PC-3 (cell line): Measurements from ENCODE around the gene AKAP6.

Experiments
- EZH2 ChIP-seq: fragments of 300-600 bp; sonication (generic); IDR thresholded peaks from one replicate; pipeline ENCODE4 v1.6.1; 2017; ENCODE audit warnings: antibody characterized with exemption, mild to moderate bottlenecking, low read length; ENCODE audit not compliant: unreplicated experiment
- EZH2phosphoT487 ChIP-seq: fragments of 300-600 bp; sonication (generic); IDR thresholded peaks from 2 replicates; pipeline ENCODE4 v1.6.1; 2018; ENCODE audit warnings: mild to moderate bottlenecking, antibody characterized with exemption, low read length, borderline replicate concordance
- TF ChIP-seq, protein P1 (sequence below): fragments of 300-600 bp; sonication (generic); conservative IDR thresholded peaks from 2 replicates; pipeline ENCODE4 v1.5.1; 2017; ENCODE audit warnings: antibody characterized with exemption, low read depth, mild to moderate bottlenecking, low read length

DNA sequence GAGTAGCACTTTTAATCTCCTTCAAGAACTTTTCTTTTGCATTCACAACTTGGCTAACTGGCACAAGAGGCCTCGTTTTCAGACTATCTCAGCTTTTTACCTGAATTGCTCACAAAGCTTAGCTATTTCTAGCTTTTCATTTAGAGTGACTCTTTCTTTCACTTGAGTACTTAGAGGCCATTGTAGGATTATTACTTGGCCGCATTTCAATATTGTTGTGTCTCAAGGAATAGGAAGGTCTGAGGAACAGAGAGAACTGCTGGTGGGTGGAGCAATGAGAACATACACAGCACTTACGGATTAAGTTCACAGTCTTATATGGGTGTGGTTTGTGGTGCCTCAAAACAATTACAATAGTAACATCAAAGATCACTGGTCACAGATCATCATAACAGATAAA is 384.8 kb downstream of the AKAP6 start:
- TF ChIP-seq, protein P1, sequence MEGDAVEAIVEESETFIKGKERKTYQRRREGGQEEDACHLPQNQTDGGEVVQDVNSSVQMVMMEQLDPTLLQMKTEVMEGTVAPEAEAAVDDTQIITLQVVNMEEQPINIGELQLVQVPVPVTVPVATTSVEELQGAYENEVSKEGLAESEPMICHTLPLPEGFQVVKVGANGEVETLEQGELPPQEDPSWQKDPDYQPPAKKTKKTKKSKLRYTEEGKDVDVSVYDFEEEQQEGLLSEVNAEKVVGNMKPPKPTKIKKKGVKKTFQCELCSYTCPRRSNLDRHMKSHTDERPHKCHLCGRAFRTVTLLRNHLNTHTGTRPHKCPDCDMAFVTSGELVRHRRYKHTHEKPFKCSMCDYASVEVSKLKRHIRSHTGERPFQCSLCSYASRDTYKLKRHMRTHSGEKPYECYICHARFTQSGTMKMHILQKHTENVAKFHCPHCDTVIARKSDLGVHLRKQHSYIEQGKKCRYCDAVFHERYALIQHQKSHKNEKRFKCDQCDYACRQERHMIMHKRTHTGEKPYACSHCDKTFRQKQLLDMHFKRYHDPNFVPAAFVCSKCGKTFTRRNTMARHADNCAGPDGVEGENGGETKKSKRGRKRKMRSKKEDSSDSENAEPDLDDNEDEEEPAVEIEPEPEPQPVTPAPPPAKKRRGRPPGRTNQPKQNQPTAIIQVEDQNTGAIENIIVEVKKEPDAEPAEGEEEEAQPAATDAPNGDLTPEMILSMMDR: no peak
- no peak for TF ChIP-seq EZH2
- no peak for TF ChIP-seq EZH2phosphoT487
